Parathyroid adenoma (tissue), 2 donors: ENCODE data around the gene PIGU.
A peak's percentile ranks its signal among the peaks of the same experiment; 100 is the strongest.
"Not testable (repeated sequence)": the region's sequence is repeated elsewhere in the genome, so short reads cannot be mapped to it uniquely, and the experiment has no call there.

ENCODE experiments used
- H2AFZ ChIP-seq: fragments of 300-600 bp; sonication (generic); one replicate; pipeline ENCODE4 v1.7.0; 2017; ENCODE audit warnings: antibody characterized with exemption, mild to moderate bottlenecking
- H3K27ac ChIP-seq: fragments of 300-600 bp; sonication (generic); one replicate; pipeline ENCODE4 v1.7.0; 2017
- H3K27me3 ChIP-seq: fragments of 300-600 bp; sonication (generic); one replicate; pipeline ENCODE4 v1.7.0; 2017; ENCODE audit warnings: low read length; ENCODE audit not compliant: control insufficient read depth, insufficient read depth
- H3K36me3 ChIP-seq: fragments of 300-600 bp; sonication (generic); one replicate; pipeline ENCODE4 v1.7.0; 2017; ENCODE audit warnings: low read length; ENCODE audit not compliant: control insufficient read depth, insufficient read depth
- H3K4me1 ChIP-seq: fragments of 300-600 bp; sonication (generic); one replicate; pipeline ENCODE4 v1.7.0; 2017; ENCODE audit warnings: control low read depth
- H3K4me2 ChIP-seq: fragments of 300-600 bp; sonication (generic); one replicate; pipeline ENCODE4 v1.7.0; 2017; ENCODE audit warnings: low read length
- H3K4me3 ChIP-seq: fragments of 300-600 bp; sonication (generic); one replicate; pipeline ENCODE4 v1.7.0; 2017; ENCODE audit warnings: low read depth, low read length
- H3K79me2 ChIP-seq: fragments of 300-600 bp; sonication (generic); one replicate; pipeline ENCODE4 v1.7.0; 2017; ENCODE audit warnings: control low read depth
- H3K9ac ChIP-seq: fragments of 300-600 bp; sonication (generic); one replicate; pipeline ENCODE4 v1.7.0; 2017; ENCODE audit warnings: mild to moderate bottlenecking
- H3K9me3 ChIP-seq: fragments of 300-600 bp; sonication (generic); one replicate; pipeline ENCODE4 v1.7.0; 2017; ENCODE audit warnings: low read length; ENCODE audit not compliant: control insufficient read depth
- TF ChIP-seq, protein P1 (sequence below): fragments of 300-600 bp; sonication (generic); IDR thresholded peaks from one replicate; pipeline ENCODE4 v1.7.0; 2017; ENCODE audit warnings: antibody characterized with exemption, mild to moderate bottlenecking
- donor health status: primary hyperparathyroidism.

PIGU gene

GRCh38 chr20:34524426-34524825 lies 152.5 kb downstream of the PIGU start:
- Histone ChIP-seq H3K36me3 (no peaks in the 10 kb centered on the region), H2AFZ (no peak overlapping the region), H3K4me3 (no peak overlapping the region), H3K27ac (no peak overlapping the region), H3K9me3 (no peaks in the 10 kb centered on the region), H3K27me3 (no peaks in the 10 kb centered on the region), H3K4me1 (peaks cover 10% of the 10 kb centered on the region), H3K9ac (no peak overlapping the region), H3K79me2 (peaks cover 67% of the 10 kb centered on the region), H3K4me2 (no peak overlapping the region)
- TF ChIP-seq, protein P1, sequence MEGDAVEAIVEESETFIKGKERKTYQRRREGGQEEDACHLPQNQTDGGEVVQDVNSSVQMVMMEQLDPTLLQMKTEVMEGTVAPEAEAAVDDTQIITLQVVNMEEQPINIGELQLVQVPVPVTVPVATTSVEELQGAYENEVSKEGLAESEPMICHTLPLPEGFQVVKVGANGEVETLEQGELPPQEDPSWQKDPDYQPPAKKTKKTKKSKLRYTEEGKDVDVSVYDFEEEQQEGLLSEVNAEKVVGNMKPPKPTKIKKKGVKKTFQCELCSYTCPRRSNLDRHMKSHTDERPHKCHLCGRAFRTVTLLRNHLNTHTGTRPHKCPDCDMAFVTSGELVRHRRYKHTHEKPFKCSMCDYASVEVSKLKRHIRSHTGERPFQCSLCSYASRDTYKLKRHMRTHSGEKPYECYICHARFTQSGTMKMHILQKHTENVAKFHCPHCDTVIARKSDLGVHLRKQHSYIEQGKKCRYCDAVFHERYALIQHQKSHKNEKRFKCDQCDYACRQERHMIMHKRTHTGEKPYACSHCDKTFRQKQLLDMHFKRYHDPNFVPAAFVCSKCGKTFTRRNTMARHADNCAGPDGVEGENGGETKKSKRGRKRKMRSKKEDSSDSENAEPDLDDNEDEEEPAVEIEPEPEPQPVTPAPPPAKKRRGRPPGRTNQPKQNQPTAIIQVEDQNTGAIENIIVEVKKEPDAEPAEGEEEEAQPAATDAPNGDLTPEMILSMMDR: no peak

- Histone ChIP-seq H3K4me2 (no peak overlapping the region), H3K27ac (no peak overlapping the region), H3K27me3 (no peaks in the 10 kb centered on the region), H3K79me2 (peaks cover 68% of the 10 kb centered on the region), H3K9ac (no peak overlapping the region), H3K9me3 (no peaks in the 10 kb centered on the region), H3K36me3 (no peaks in the 10 kb centered on the region), H3K4me1 (peaks cover 10% of the 10 kb centered on the region), H3K4me3 (no peak overlapping the region), H2AFZ (no peak overlapping the region)
- TF ChIP-seq, protein P1: peak; percentile 37
Observed at GRCh38 chr20:34522969-34523871, 153.7 kb downstream of the PIGU start.

DNA sequence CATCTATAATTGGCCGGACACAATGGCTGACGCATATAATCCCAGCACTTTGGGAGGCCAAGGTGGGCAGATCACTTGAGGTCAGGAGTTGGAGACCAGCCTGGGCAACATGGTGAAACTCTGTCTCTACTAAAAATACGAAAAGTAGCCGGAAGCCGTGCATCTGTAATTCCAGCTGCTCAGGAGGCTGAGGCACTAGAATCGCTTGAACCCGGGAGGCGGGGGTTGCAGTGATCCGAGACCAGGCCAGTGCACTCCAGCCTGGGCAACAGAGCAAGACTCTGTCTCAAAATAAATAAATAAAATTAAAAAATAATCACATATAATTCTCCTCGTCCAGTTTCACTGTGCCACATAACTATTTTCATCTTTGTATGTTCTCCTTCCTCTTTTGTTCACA lies 157.1 kb downstream of the PIGU start:
- H3K27ac ChIP-seq, H3K4me3 ChIP-seq, H3K9me3 ChIP-seq, H3K27me3 ChIP-seq, H3K36me3 ChIP-seq, H3K4me1 ChIP-seq, H3K4me2 ChIP-seq, H2AFZ ChIP-seq, H3K9ac ChIP-seq: not testable (repeated sequence)
- peaks cover 62% of the 10 kb centered on the region for H3K79me2 ChIP-seq

DNA sequence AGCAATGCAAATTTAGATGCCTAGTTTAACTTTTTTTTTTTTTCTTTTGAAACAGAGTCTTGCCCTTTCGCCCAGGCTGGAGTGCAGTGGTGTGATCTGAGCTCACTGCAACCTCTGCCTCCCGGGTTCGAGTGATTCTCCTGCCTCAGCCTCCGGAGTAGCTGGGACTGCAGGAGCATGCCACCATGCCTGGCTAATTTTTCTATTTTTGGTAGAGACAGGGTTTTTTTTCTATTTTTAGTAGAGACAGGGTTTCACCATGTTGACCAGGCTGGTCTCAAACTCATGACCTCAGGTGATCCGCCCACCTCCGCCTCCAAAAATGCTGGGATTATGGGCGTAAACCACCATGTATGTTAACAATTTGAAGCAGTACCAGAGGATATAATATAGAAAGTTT lies 158.0 kb downstream of the PIGU start:
- H3K4me1 ChIP-seq, H3K4me2 ChIP-seq, H3K9me3 ChIP-seq, H3K27me3 ChIP-seq, H3K9ac ChIP-seq, H3K36me3 ChIP-seq, H3K4me3 ChIP-seq, H3K27ac ChIP-seq, H2AFZ ChIP-seq: not testable (repeated sequence)
- H3K79me2 ChIP-seq: peaks cover 54% of the 10 kb centered on the region

- Histone ChIP-seq H3K27me3 (no peaks in the 10 kb centered on the region), H3K27ac (no peak overlapping the region), H3K9ac (no peak overlapping the region)
Observed at GRCh38 chr20:34517114-34517505, 159.8 kb downstream of the PIGU start.

More at GRCh38 chr20:34517114-34517505, 159.8 kb downstream of the PIGU start:
- TF ChIP-seq, protein P1: no peak
- Histone ChIP-seq H3K9me3 (no peaks in the 10 kb centered on the region), H3K36me3 (no peaks in the 10 kb centered on the region), H3K79me2 (peaks cover 39% of the 10 kb centered on the region), H3K4me2 (peak overlapping the region; percentile 89), H3K4me3 (peak overlapping the region; percentile 95), H2AFZ (no peak overlapping the region), H3K4me1 (peaks cover 3% of the 10 kb centered on the region)
